ENCODE measurements around the gene ITCH. TPM values are rescaled to one million over a fixed set of nuclear protein-coding genes. Genes with fewer than 3 reads are reported as not detected.

Gene ITCH
- total and polyA plus RNA-seq, 7 donors, result 16.3 to 60.6 (median 50.2) TPM

- Histone ChIP-seq H3K27me3 (no peaks in the 10 kb centered on the region), H3K4me1 (no peaks in the 10 kb centered on the region), H3K4me3 (no peak overlapping the region), H3K36me3 (peaks cover 14 to 100% (median 25%) of the 10 kb centered on the region in 4 donors), H3K9me3 (no peaks in the 10 kb centered on the region), H3K27ac (no peak overlapping the region)
- intact Hi-C loops (cut with DNase I), result no loop called here
- no peak for TF ChIP-seq POLR2AphosphoS5 (IDR thresholded peaks at IDR 0.05)
- TF ChIP-seq EP300 (IDR thresholded peaks at IDR 0.05), result no peak
- no peak for TF ChIP-seq CTCF (IDR thresholded peaks at IDR 0.05)
- TF ChIP-seq POLR2A (IDR thresholded peaks at IDR 0.05), result no peak
- WGBS, 2 donors, result 94 to 96% methylated on average over 4 of the region's 4 CpGs
- no peak for DNase-seq
Observed at GRCh38 chr20:34491226-34491931, 128.3 kb downstream of the ITCH start.

GRCh38 chr20:34491932-34492509 is 128.9 kb downstream of the ITCH start:
- H3K4me3 ChIP-seq, result no peak overlapping the region
- no peak overlapping the region for H3K27ac ChIP-seq
- intact Hi-C loops (cut with DNase I), result no loop called here
- TF ChIP-seq CTCF (IDR thresholded peaks at IDR 0.05) (no peak), POLR2AphosphoS5 (IDR thresholded peaks at IDR 0.05) (no peak), EP300 (IDR thresholded peaks at IDR 0.05) (no peak), POLR2A (IDR thresholded peaks at IDR 0.05) (no peak)
- no peaks in the 10 kb centered on the region for H3K4me1 ChIP-seq
- 98% methylated on average over 4 of the region's 4 CpGs for WGBS, 2 donors
- no peaks in the 10 kb centered on the region for H3K27me3 ChIP-seq
- no peaks in the 10 kb centered on the region for H3K9me3 ChIP-seq
- H3K36me3 ChIP-seq, result peaks cover 14 to 100% (median 25%) of the 10 kb centered on the region in 4 donors
- DNase-seq, result no peak

GRCh38 chr20:34493646-34494045 is 130.6 kb downstream of the ITCH start:
- Histone ChIP-seq H3K4me1 (no peaks in the 10 kb centered on the region), H3K36me3 (peaks cover 9 to 97% (median 20%) of the 10 kb centered on the region in 4 donors), H3K27me3 (no peaks in the 10 kb centered on the region), H3K4me3 (no peak overlapping the region), H3K9me3 (peaks cover 0 to 2% (median 0%) of the 10 kb centered on the region in 4 donors), H3K27ac (no peak overlapping the region)
- no peak for TF ChIP-seq CTCF (IDR thresholded peaks at IDR 0.05)
- no peak for TF ChIP-seq POLR2A (IDR thresholded peaks at IDR 0.05)
- no peak for TF ChIP-seq POLR2AphosphoS5 (IDR thresholded peaks at IDR 0.05)
- no peak for TF ChIP-seq EP300 (IDR thresholded peaks at IDR 0.05)
- intact Hi-C loops (cut with DNase I), result no loop called here
- no peak for DNase-seq
- 83 to 95% methylated on average over 4 of the region's 4 CpGs for WGBS, 2 donors

GRCh38 chr20:34495307-34495706 is 132.2 kb downstream of the ITCH start:
- Histone ChIP-seq H3K9me3 (peaks cover 0 to 2% (median 0%) of the 10 kb centered on the region in 4 donors), H3K27ac (no peak overlapping the region), H3K36me3 (peaks cover 3 to 81% (median 16%) of the 10 kb centered on the region in 4 donors), H3K4me3 (no peak overlapping the region), H3K4me1 (no peaks in the 10 kb centered on the region), H3K27me3 (no peaks in the 10 kb centered on the region)
- TF ChIP-seq POLR2A (IDR thresholded peaks at IDR 0.05), result no peak
- TF ChIP-seq POLR2AphosphoS5 (IDR thresholded peaks at IDR 0.05), result no peak
- no peak for TF ChIP-seq EP300 (IDR thresholded peaks at IDR 0.05)
- TF ChIP-seq CTCF (IDR thresholded peaks at IDR 0.05), result no peak
- DNase-seq, result no peak
- 92 to 94% methylated on average over 7 of the region's 7 CpGs for WGBS, 2 donors
- intact Hi-C loops (cut with DNase I), result no loop called here

Data from sigmoid colon (tissue), 7 donors.